ENCODE results near the gene CPED1.
"Not testable (repeated sequence)": the region's sequence is repeated elsewhere in the genome, so short reads cannot be mapped to it uniquely, and the experiment has no call there.

Gene CPED1

GRCh38 chr7:121030308-121030707 is 41.8 kb downstream of the CPED1 start:
- TF ChIP-seq CTCF (IDR thresholded peaks at IDR 0.05; ENCODE audit: low read depth, low read length) = no peak

GRCh38 chr7:121032645-121033460 is 44.3 kb downstream of the CPED1 start:
- no peak for TF ChIP-seq CTCF (IDR thresholded peaks at IDR 0.05; ENCODE audit: low read depth, low read length)
- no peak for DNase-seq
- Histone ChIP-seq H3K27ac (no peak overlapping the region), H3K4me3 (ENCODE audit: low read depth, low read length) (no peak overlapping the region), H3K36me3 (no peaks in the 10 kb centered on the region), H3K27me3 (ENCODE audit: insufficient read depth, low read depth, severe bottlenecking) (no peaks in the 10 kb centered on the region), H3K9me3 (ENCODE audit: severe bottlenecking) (no peaks in the 10 kb centered on the region)

More at GRCh38 chr7:121030308-121030707, 41.8 kb downstream of the CPED1 start:
- no peak overlapping the region for H3K4me3 ChIP-seq (ENCODE audit: low read depth, low read length)
- no peak for DNase-seq
- H3K27me3 ChIP-seq (ENCODE audit: insufficient read depth, low read depth, severe bottlenecking) = no peaks in the 10 kb centered on the region
- no peaks in the 10 kb centered on the region for H3K36me3 ChIP-seq
- H3K27ac ChIP-seq = no peak overlapping the region
- no peaks in the 10 kb centered on the region for H3K9me3 ChIP-seq (ENCODE audit: severe bottlenecking)

- Histone ChIP-seq H3K36me3 (no peaks in the 10 kb centered on the region), H3K9me3 (ENCODE audit: severe bottlenecking) (no peaks in the 10 kb centered on the region), H3K27ac (no peak overlapping the region), H3K4me3 (ENCODE audit: low read depth, low read length) (no peak overlapping the region), H3K27me3 (ENCODE audit: insufficient read depth, low read depth, severe bottlenecking) (no peaks in the 10 kb centered on the region)
- DNase-seq = no peak
- no peak for TF ChIP-seq CTCF (IDR thresholded peaks at IDR 0.05; ENCODE audit: low read depth, low read length)
These were observed 46.4 kb downstream of the CPED1 start for GRCh38 chr7:121034929-121035328.

GRCh38 chr7:121036776-121037175 is 48.3 kb downstream of the CPED1 start:
- not testable (repeated sequence) for H3K36me3 ChIP-seq; H3K27me3 ChIP-seq (ENCODE audit: insufficient read depth, low read depth, severe bottlenecking); H3K9me3 ChIP-seq (ENCODE audit: severe bottlenecking); H3K27ac ChIP-seq; DNase-seq; H3K4me3 ChIP-seq (ENCODE audit: low read depth, low read length)

GRCh38 chr7:121037329-121037728 is 48.8 kb downstream of the CPED1 start:
- not testable (repeated sequence) for H3K36me3 ChIP-seq; H3K9me3 ChIP-seq (ENCODE audit: severe bottlenecking); H3K27ac ChIP-seq; DNase-seq; H3K4me3 ChIP-seq (ENCODE audit: low read depth, low read length); H3K27me3 ChIP-seq (ENCODE audit: insufficient read depth, low read depth, severe bottlenecking)

- Histone ChIP-seq H3K4me3 (ENCODE audit: low read depth, low read length) (no peak overlapping the region), H3K9me3 (ENCODE audit: severe bottlenecking) (no peaks in the 10 kb centered on the region), H3K27ac (no peak overlapping the region), H3K36me3 (no peaks in the 10 kb centered on the region), H3K27me3 (ENCODE audit: insufficient read depth, low read depth, severe bottlenecking) (no peaks in the 10 kb centered on the region)
- TF ChIP-seq CTCF (IDR thresholded peaks at IDR 0.05; ENCODE audit: low read depth, low read length) = no peak
- DNase-seq = no peak
These were observed 49.6 kb downstream of the CPED1 start for GRCh38 chr7:121037957-121038716.
